Measurements from ENCODE around the gene KCNMA1. TPM values are rescaled to one million over a fixed set of nuclear protein-coding genes. Genes with fewer than 3 reads are reported as not detected.

The KCNMA1 gene
- total RNA-seq, 1 donor = 77.8 TPM

DNA sequence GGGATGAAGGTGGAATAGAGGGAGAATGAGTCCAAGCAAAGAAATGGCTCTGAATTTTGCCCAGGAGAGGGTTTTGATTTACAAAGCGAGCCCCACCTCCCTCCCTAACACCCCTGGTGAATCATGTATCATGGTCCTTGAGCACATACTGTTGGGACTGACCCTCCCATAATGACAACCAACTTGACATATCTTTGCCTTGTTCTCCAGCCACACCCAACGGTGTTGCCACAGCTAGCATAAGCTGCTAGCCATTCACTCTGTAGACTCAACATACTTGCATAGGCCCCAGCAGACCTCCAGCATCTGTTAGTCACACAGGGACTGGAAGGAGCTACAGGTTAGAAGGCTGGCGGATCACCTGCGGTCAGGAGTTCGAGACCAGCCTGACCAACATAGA is 538.5 kb downstream of the KCNMA1 start:
- TF ChIP-seq, protein P1, sequence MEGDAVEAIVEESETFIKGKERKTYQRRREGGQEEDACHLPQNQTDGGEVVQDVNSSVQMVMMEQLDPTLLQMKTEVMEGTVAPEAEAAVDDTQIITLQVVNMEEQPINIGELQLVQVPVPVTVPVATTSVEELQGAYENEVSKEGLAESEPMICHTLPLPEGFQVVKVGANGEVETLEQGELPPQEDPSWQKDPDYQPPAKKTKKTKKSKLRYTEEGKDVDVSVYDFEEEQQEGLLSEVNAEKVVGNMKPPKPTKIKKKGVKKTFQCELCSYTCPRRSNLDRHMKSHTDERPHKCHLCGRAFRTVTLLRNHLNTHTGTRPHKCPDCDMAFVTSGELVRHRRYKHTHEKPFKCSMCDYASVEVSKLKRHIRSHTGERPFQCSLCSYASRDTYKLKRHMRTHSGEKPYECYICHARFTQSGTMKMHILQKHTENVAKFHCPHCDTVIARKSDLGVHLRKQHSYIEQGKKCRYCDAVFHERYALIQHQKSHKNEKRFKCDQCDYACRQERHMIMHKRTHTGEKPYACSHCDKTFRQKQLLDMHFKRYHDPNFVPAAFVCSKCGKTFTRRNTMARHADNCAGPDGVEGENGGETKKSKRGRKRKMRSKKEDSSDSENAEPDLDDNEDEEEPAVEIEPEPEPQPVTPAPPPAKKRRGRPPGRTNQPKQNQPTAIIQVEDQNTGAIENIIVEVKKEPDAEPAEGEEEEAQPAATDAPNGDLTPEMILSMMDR (IDR thresholded peaks at IDR 0.05; ENCODE audit: extremely low read depth, low read depth, low read length) = no peak
- no peak for DNase-seq (ENCODE audit: insufficient read length, low spot score, missing footprints)

GRCh38 chr10:77097625-77098024 is 540.0 kb downstream of the KCNMA1 start:
- H3K27ac ChIP-seq (ENCODE audit: low read depth, low read length) = no peak overlapping the region
- no peaks in the 10 kb centered on the region for H4K20me1 ChIP-seq (ENCODE audit: insufficient read depth, low read length)
- no peaks in the 10 kb centered on the region for H3K79me2 ChIP-seq (ENCODE audit: insufficient read depth, low read length)
- no peak for DNase-seq (ENCODE audit: insufficient read length, low spot score, missing footprints)
- H3K27me3 ChIP-seq (ENCODE audit: insufficient read depth, low read length) = no peaks in the 10 kb centered on the region
- H2AFZ ChIP-seq (ENCODE audit: low read length) = no peak overlapping the region
- H3K9me3 ChIP-seq (ENCODE audit: low read depth, low read length) = no peaks in the 10 kb centered on the region
- H3K4me2 ChIP-seq (ENCODE audit: insufficient read depth, low read length) = no peak overlapping the region
- H3K4me3 ChIP-seq (ENCODE audit: insufficient read depth, low read length) = no peak overlapping the region
- no peaks in the 10 kb centered on the region for H3K36me3 ChIP-seq (ENCODE audit: insufficient read depth, low read length)
- H3K4me1 ChIP-seq (ENCODE audit: insufficient read depth, low read length) = no peaks in the 10 kb centered on the region
- TF ChIP-seq, protein P1 (IDR thresholded peaks at IDR 0.05; ENCODE audit: extremely low read depth, low read depth, low read length) = no peak

More for the DNA sequence above, 538.5 kb downstream of the KCNMA1 start:
- no peak overlapping the region for H3K27ac ChIP-seq (ENCODE audit: low read depth, low read length)
- H3K4me3 ChIP-seq (ENCODE audit: insufficient read depth, low read length) = no peak overlapping the region
- H2AFZ ChIP-seq (ENCODE audit: low read length) = no peak overlapping the region
- no peaks in the 10 kb centered on the region for H3K9me3 ChIP-seq (ENCODE audit: low read depth, low read length)
- peaks cover 5% of the 10 kb centered on the region for H3K4me1 ChIP-seq (ENCODE audit: insufficient read depth, low read length)
- no peak overlapping the region for H3K4me2 ChIP-seq (ENCODE audit: insufficient read depth, low read length)
- H4K20me1 ChIP-seq (ENCODE audit: insufficient read depth, low read length) = no peaks in the 10 kb centered on the region
- no peaks in the 10 kb centered on the region for H3K36me3 ChIP-seq (ENCODE audit: insufficient read depth, low read length)
- no peaks in the 10 kb centered on the region for H3K27me3 ChIP-seq (ENCODE audit: insufficient read depth, low read length)
- H3K79me2 ChIP-seq (ENCODE audit: insufficient read depth, low read length) = no peaks in the 10 kb centered on the region

- Histone ChIP-seq H3K9me3 (ENCODE audit: low read depth, low read length) (no peaks in the 10 kb centered on the region), H3K27ac (ENCODE audit: low read depth, low read length) (no peak overlapping the region), H3K4me1 (ENCODE audit: insufficient read depth, low read length) (no peaks in the 10 kb centered on the region), H4K20me1 (ENCODE audit: insufficient read depth, low read length) (no peaks in the 10 kb centered on the region), H3K4me2 (ENCODE audit: insufficient read depth, low read length) (no peak overlapping the region), H3K79me2 (ENCODE audit: insufficient read depth, low read length) (no peaks in the 10 kb centered on the region), H3K4me3 (ENCODE audit: insufficient read depth, low read length) (no peak overlapping the region), H2AFZ (ENCODE audit: low read length) (no peak overlapping the region), H3K27me3 (ENCODE audit: insufficient read depth, low read length) (no peaks in the 10 kb centered on the region), H3K36me3 (ENCODE audit: insufficient read depth, low read length) (no peaks in the 10 kb centered on the region)
- no peak for DNase-seq (ENCODE audit: insufficient read length, low spot score, missing footprints)
- TF ChIP-seq, protein P1 (IDR thresholded peaks at IDR 0.05; ENCODE audit: extremely low read depth, low read depth, low read length) = no peak
Measured at GRCh38 chr10:77093126-77093525, 544.5 kb downstream of the KCNMA1 start.

DNA sequence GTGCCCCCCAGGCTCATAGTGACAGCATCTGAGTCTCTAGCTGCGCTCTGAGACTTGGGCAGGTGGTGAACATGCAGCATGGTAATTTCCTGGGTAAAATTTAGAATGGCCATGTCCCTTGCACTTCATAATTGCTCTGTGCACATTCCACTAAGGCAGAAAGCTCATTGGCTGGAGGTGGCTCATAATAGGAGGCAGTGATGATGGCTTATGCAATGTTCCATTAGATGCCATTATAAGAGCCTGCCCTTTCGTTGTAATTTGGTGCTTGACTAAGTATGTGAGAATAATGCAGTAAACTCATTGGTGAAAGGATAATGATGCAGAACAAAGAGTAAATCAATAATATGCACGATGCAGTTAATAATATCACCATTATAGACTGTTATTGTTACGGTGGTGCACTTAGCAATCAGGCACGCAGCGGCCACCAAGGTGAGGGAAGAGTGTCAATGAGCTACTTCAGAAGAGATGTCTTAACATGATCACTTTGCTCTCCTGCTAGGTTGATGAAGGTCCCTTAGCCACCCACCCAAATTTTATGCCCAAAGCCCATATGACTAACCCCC is 545.9 kb downstream of the KCNMA1 start:
- Histone ChIP-seq H3K4me3 (ENCODE audit: insufficient read depth, low read length) (no peak overlapping the region), H3K4me2 (ENCODE audit: insufficient read depth, low read length) (no peak overlapping the region), H2AFZ (ENCODE audit: low read length) (no peak overlapping the region), H3K9me3 (ENCODE audit: low read depth, low read length) (no peaks in the 10 kb centered on the region), H3K79me2 (ENCODE audit: insufficient read depth, low read length) (no peaks in the 10 kb centered on the region), H3K27ac (ENCODE audit: low read depth, low read length) (no peak overlapping the region), H4K20me1 (ENCODE audit: insufficient read depth, low read length) (no peaks in the 10 kb centered on the region), H3K36me3 (ENCODE audit: insufficient read depth, low read length) (no peaks in the 10 kb centered on the region), H3K4me1 (ENCODE audit: insufficient read depth, low read length) (peaks cover 5% of the 10 kb centered on the region), H3K27me3 (ENCODE audit: insufficient read depth, low read length) (no peaks in the 10 kb centered on the region)
- DNase-seq (ENCODE audit: insufficient read length, low spot score, missing footprints) = no peak
- TF ChIP-seq, protein P1 (IDR thresholded peaks at IDR 0.05; ENCODE audit: extremely low read depth, low read depth, low read length) = no peak

All from osteoblast (primary cell).